SK-N-MC (cell line): ENCODE data around the gene MYLK2.

Source experiments
- DNase-seq: peaks from one replicate; pipeline ENCODE4 v3.0.0-alpha.2; 2011; ENCODE audit warnings: low read depth, low spot score
- H3K27ac ChIP-seq: fragments of 200-600 bp; sonication (generic); 2 replicates; pipeline ENCODE4 v1.5.1; 2016; ENCODE audit warnings: mixed run types
- H3K36me3 ChIP-seq: fragments of 200-600 bp; sonication (generic); 2 replicates; pipeline ENCODE4 v1.6.1; 2017; ENCODE audit warnings: antibody characterized with exemption, low read length, mixed read lengths; ENCODE audit not compliant: insufficient read depth
- H3K4me3 ChIP-seq: fragments of 200-600 bp; sonication (generic); 2 replicates; pipeline ENCODE4 v1.5.1; 2016
- H3K9ac ChIP-seq: fragments of 200-600 bp; sonication (generic); 2 replicates; pipeline ENCODE4 v1.8.0; 2017; ENCODE audit warnings: mixed run types, mixed read lengths; ENCODE audit not compliant: insufficient read length
- H3K9me3 ChIP-seq: fragments of 200-600 bp; sonication (generic); 2 replicates; pipeline ENCODE4 v1.6.1; 2017; ENCODE audit warnings: low read depth, mild to moderate bottlenecking, antibody characterized with exemption, low read length, moderate library complexity, mixed read lengths
- EZH2 ChIP-seq: fragments of 200-600 bp; sonication (generic); IDR thresholded peaks from one replicate; pipeline ENCODE4 v1.6.1; 2017; ENCODE audit warnings: antibody characterized with exemption
- FOXP2 ChIP-seq: optimal IDR thresholded peaks from 2 replicates; pipeline ENCODE3; 2011; ENCODE audit warnings: mild to moderate bottlenecking, moderate library complexity; ENCODE audit not compliant: insufficient read depth; ENCODE audit errors: extremely low read length, control extremely low read depth
- POLR2AphosphoS5 ChIP-seq: IDR thresholded peaks from 2 replicates; pipeline ENCODE4 v1.6.1; 2012; ENCODE audit warnings: mild to moderate bottlenecking, low read depth, low read length, borderline replicate concordance

The MYLK2 gene

GRCh38 chr20:31788578-31788977 lies 30.6 kb upstream of the MYLK2 start:
- H3K9me3 ChIP-seq = no peaks in the 10 kb centered on the region
- H3K9ac ChIP-seq = no peak overlapping the region
- no peak overlapping the region for H3K4me3 ChIP-seq
- no peak overlapping the region for H3K27ac ChIP-seq
- TF ChIP-seq EZH2 (no peak), POLR2AphosphoS5 (no peak), FOXP2 (no peak)
- DNase-seq = no peak
- peaks cover 95% of the 10 kb centered on the region for H3K36me3 ChIP-seq

GRCh38 chr20:31790401-31790800 lies 28.8 kb upstream of the MYLK2 start:
- H3K36me3 ChIP-seq = peaks cover 93% of the 10 kb centered on the region
- H3K9ac ChIP-seq = no peak overlapping the region
- no peak overlapping the region for H3K27ac ChIP-seq
- H3K4me3 ChIP-seq = no peak overlapping the region
- no peaks in the 10 kb centered on the region for H3K9me3 ChIP-seq
- no peak for DNase-seq
- TF ChIP-seq POLR2AphosphoS5 (no peak), EZH2 (no peak), FOXP2 (no peak)

- Histone ChIP-seq H3K9ac (no peak overlapping the region), H3K27ac (no peak overlapping the region; the same call in 1 of the 2 replicates), H3K4me3 (no peak overlapping the region), H3K9me3 (no peaks in the 10 kb centered on the region), H3K36me3 (peaks cover 96% of the 10 kb centered on the region)
- no peak for TF ChIP-seq POLR2AphosphoS5
- TF ChIP-seq FOXP2 = no peak
- no peak for TF ChIP-seq EZH2
- no peak for DNase-seq
These were observed 21.8 kb upstream of the MYLK2 start for GRCh38 chr20:31797364-31797763.

GRCh38 chr20:31801508-31801907 lies 17.6 kb upstream of the MYLK2 start:
- peaks cover 86% of the 10 kb centered on the region for H3K36me3 ChIP-seq
- no peak overlapping the region for H3K4me3 ChIP-seq
- no peak overlapping the region for H3K27ac ChIP-seq
- no peak for DNase-seq
- TF ChIP-seq EZH2 (no peak), POLR2AphosphoS5 (no peak), FOXP2 (no peak)
- no peak overlapping the region for H3K9ac ChIP-seq
- no peaks in the 10 kb centered on the region for H3K9me3 ChIP-seq

GRCh38 chr20:31803552-31804291 lies 15.4 kb upstream of the MYLK2 start:
- no peak for DNase-seq
- H3K4me3 ChIP-seq = no peak overlapping the region
- no peak overlapping the region for H3K9ac ChIP-seq
- H3K9me3 ChIP-seq = no peaks in the 10 kb centered on the region
- H3K27ac ChIP-seq = no peak overlapping the region
- H3K36me3 ChIP-seq = peaks cover 77% of the 10 kb centered on the region
- no peak for TF ChIP-seq FOXP2
- TF ChIP-seq EZH2 = no peak
- TF ChIP-seq POLR2AphosphoS5 = no peak

GRCh38 chr20:31806564-31807355 lies 12.4 kb upstream of the MYLK2 start:
- no peaks in the 10 kb centered on the region for H3K9me3 ChIP-seq
- H3K9ac ChIP-seq = no peak overlapping the region
- no peak for TF ChIP-seq POLR2AphosphoS5
- TF ChIP-seq FOXP2 = no peak
- TF ChIP-seq EZH2 = no peak
- DNase-seq = no peak
- no peak overlapping the region for H3K27ac ChIP-seq
- H3K4me3 ChIP-seq = no peak overlapping the region
- H3K36me3 ChIP-seq = peaks cover 47% of the 10 kb centered on the region

GRCh38 chr20:31808481-31808880 lies 10.7 kb upstream of the MYLK2 start:
- Histone ChIP-seq H3K4me3 (no peak overlapping the region), H3K9me3 (no peaks in the 10 kb centered on the region), H3K9ac (no peak overlapping the region), H3K27ac (no peak overlapping the region), H3K36me3 (peaks cover 30% of the 10 kb centered on the region)
- no peak for DNase-seq
- TF ChIP-seq EZH2 = no peak
- no peak for TF ChIP-seq POLR2AphosphoS5
- TF ChIP-seq FOXP2 = no peak

GRCh38 chr20:31809661-31810060 lies 9.5 kb upstream of the MYLK2 start:
- TF ChIP-seq EZH2 = no peak
- TF ChIP-seq FOXP2 = no peak
- no peak for TF ChIP-seq POLR2AphosphoS5
- no peak for DNase-seq
- Histone ChIP-seq H3K27ac (no peak overlapping the region), H3K9me3 (no peaks in the 10 kb centered on the region), H3K36me3 (peaks cover 20% of the 10 kb centered on the region), H3K4me3 (no peak overlapping the region), H3K9ac (no peak overlapping the region)

- Histone ChIP-seq H3K27ac (no peak overlapping the region), H3K4me3 (no peak overlapping the region), H3K9me3 (no peaks in the 10 kb centered on the region), H3K36me3 (peaks cover 16% of the 10 kb centered on the region), H3K9ac (no peak overlapping the region)
- DNase-seq = no peak
- TF ChIP-seq EZH2 = no peak
These were observed 8.0 kb upstream of the MYLK2 start for GRCh38 chr20:31811198-31811597.
